Skin epidermis (tissue), 12 donors: ENCODE data around the gene EDC4.
A peak's percentile ranks its signal among the peaks of the same experiment; 100 is the strongest.
"Not testable (repeated sequence)": the region's sequence is repeated elsewhere in the genome, so short reads cannot be mapped to it uniquely, and the experiment has no call there.

ENCODE experiments used
- H3K27ac ChIP-seq, 21 experiments: fragments of 200-600 bp; sonication (generic) in 11 of 21; one replicate each; pipeline ENCODE4 v1.5.0; 2020; ENCODE audit warnings: mild to moderate bottlenecking in 3 of 21, inconsistent platforms in 2 of 21, moderate library complexity in 2 of 21
- H3K4me3 ChIP-seq, 7 experiments: fragments of 200-600 bp; sonication (generic) in 2 of 7; one replicate each; pipeline ENCODE4 v1.5.0; 2020; ENCODE audit warnings: inconsistent platforms in 2 of 7, mild to moderate bottlenecking in 2 of 7, moderate library complexity in 1 of 7

EDC4 gene

DNA sequence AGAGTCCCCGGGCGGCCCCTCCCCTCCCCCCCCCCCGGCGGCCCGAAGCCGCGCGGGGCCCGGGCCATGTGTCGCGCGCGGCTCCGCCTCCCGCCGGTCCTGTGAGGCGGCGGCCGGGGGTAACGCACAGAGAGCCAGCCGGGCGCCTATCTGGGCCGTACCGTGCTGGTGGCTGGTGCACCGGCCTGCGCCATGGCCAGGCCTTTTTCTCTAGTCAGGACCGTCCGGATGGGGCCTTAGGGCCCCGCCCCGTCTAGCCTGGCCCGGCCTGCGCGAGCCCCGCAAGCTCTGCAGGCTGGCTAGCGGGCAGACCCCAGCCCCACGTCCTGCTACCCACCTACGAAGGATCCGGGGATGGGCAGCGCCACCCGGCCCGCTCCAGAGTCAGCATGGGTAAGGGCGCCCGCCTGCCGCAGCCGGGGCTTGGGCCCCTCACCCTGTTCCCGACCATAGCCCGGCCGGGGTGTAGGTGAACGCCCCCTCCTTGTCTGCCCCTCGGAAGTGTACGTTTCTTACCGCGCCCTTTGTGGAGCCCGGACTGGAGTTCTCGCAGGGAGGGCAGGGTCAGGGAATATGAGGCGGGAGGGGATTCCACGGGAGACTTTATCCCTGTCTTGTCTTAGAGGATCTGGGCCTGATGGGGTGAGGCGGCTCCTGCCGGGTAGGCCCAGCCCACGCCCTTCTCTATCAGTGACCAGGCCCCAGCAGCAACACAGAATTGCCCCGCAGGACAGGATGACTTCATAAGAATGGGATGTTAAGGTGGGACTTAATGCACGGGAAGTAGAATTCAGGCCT is 25.6 kb upstream of the EDC4 start, which contains the start of gene CENPT:
TSS of gene CENPT (minus strand) at position 630 of the 798 bp plus-strand sequence. CDS start 13,834 bp downstream, outside the sequence.
- Histone ChIP-seq H3K4me3 (peak within 1 kb of the TSS; percentile 65 to 97 (median 90)), H3K27ac (peak within 1 kb of the TSS; percentile 71 to 98 (median 93))

- peak overlapping the region in 6 of 7 experiments; percentile 65 to 97 (median 90) for H3K4me3 ChIP-seq
- H3K27ac ChIP-seq: peak overlapping the region in 18 of 21 experiments; percentile 57 to 98 (median 92)
Observed at GRCh38 chr16:67848118-67848517, 24.7 kb upstream of the EDC4 start.

GRCh38 chr16:67853670-67854069 is 19.2 kb upstream of the EDC4 start:
- no peak overlapping the region for H3K4me3 ChIP-seq
- H3K27ac ChIP-seq: no peak overlapping the region

DNA sequence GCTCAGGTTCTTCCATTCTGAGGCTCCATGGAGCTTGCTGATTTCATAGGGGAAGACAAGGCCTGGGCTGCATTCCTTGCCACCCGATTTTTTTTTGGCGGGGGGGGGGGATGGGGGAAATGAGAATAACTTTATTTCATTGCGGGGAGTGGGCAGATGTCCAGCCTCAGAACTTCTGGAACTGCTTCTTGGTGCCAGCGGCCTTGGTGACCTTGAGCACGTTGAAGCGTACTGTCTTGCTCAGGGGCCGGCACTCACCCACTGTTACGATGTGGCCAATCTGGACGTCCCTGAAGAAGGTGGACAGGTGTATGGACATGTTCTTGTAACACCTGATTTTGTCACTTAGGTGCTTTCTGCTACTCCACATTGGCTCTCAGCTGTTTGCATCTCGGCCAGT is 17.1 kb upstream of the EDC4 start:
- Histone ChIP-seq H3K4me3 (no peak overlapping the region), H3K27ac (peak overlapping the region in 4 of 21 experiments; percentile 2 to 76 (median 17))

- peak overlapping the region in 19 of 21 experiments; percentile 1 to 86 (median 76) for H3K27ac ChIP-seq
- H3K4me3 ChIP-seq: no peak overlapping the region
Observed at GRCh38 chr16:67856927-67857546, 15.8 kb upstream of the EDC4 start.

DNA sequence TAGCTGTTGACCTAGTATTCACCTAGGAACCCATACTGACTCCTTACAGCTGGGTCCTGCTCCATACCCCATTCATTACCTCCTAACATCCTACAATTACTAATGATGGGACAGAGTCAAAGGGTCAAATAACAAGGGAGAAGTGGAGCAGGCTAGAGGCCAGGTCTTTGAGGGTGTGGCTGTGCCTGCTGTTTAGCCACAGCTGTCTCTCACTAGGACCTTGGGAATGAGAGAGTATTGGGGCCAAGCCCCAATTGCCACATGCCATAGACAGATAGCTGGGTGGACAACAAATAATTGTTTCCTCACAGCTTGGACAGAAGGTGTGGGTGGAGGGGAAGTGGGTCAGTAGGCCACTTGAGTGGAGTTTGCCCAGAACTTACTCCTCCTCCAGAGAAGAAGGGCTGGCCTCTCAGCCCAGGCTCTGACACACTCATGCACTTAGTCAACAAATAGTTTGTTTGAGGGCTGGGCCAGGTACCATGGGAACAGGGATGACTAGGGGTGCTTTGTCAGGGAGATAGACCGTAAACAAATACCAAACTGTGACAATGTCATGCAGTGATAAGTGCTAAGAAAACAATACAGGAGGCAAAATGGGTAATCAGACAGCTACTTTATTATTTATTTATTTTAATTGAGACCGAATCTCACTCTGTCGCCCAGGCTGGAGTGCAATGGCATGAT is 15.2 kb upstream of the EDC4 start:
- no peak overlapping the region for H3K4me3 ChIP-seq

GRCh38 chr16:67858500-67858899 is 14.4 kb upstream of the EDC4 start:
- H3K4me3 ChIP-seq: no peak overlapping the region
- H3K27ac ChIP-seq: peak overlapping the region in 20 of 21 experiments; percentile 14 to 91 (median 79)

More for the DNA sequence above, 15.2 kb upstream of the EDC4 start:
- H3K27ac ChIP-seq: peak overlapping the region in 20 of 21 experiments; percentile 14 to 91 (median 79)

GRCh38 chr16:67860589-67861398 is 12.1 kb upstream of the EDC4 start:
- Histone ChIP-seq H3K27ac (peak overlapping the region in 11 of 21 experiments; percentile 21 to 75 (median 50)), H3K4me3 (no peak overlapping the region)

- H3K4me3 ChIP-seq: no peak overlapping the region
- H3K27ac ChIP-seq: peak overlapping the region in 6 of 21 experiments; percentile 13 to 77 (median 46)
Observed at GRCh38 chr16:67861877-67862276, 11.0 kb upstream of the EDC4 start.

DNA sequence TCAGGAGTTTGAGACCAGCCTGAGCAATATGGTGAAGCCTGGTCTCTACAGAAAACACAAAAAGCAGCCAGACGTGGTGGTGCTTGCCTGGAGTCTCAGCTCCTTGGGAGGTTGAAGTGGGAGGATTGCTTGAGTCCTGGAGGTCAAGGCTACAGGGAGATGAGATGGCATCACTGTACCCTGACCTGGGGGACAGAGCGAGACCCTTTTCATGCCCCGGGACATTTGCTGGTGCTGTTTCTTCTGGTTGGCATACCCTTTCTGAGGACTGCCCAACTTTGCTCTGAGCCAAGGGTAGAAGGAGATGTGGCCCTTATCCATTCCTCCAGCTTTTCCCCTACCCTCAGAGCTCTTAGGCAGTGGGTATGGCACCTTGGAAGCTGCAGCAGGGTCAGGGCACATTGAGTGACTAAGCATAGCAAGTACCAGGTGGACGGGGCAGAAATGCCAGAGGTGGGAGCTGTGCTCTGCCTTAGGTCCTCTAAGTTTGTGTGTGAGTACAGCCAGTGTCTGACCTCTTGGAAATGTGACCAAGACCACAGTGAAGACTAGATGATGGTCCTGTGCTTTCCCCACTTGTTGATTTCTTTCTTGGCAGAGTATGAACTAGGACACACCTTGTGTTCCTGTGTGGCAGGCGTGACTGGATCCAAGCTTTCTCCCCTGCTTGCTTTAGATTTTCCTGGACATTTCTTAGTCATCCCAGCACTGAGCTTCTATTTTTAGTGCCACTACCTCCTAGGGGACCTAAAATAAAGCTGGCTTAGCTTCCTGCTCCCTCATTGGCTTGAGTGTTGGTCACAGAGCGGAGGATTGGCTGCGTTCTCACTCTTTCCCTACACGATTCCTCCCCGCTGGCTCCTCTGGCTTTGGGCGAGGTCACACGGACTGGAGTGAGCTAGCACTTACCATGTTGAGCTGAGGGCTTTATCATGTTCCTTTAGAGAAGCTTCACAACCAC is 9.9 kb upstream of the EDC4 start:
- Histone ChIP-seq H3K27ac (peak overlapping the region in 11 of 21 experiments; percentile 16 to 77 (median 60)), H3K4me3 (no peak overlapping the region)

- not testable (repeated sequence) for H3K4me3 ChIP-seq
- H3K27ac ChIP-seq: peak overlapping the region in 9 of 21 experiments; percentile 2 to 77 (median 58)
Observed at GRCh38 chr16:67864044-67864443, 8.8 kb upstream of the EDC4 start.

- H3K27ac ChIP-seq: peak overlapping the region in 1 of 21 experiments; percentile 49
- H3K4me3 ChIP-seq: no peak overlapping the region
Observed at GRCh38 chr16:67864594-67864993, 8.3 kb upstream of the EDC4 start.

- Histone ChIP-seq H3K4me3 (no peak overlapping the region), H3K27ac (no peak overlapping the region)
Observed at GRCh38 chr16:67865318-67865717, 7.5 kb upstream of the EDC4 start.

GRCh38 chr16:67868290-67868689 is 4.6 kb upstream of the EDC4 start:
- H3K27ac ChIP-seq: no peak overlapping the region

DNA sequence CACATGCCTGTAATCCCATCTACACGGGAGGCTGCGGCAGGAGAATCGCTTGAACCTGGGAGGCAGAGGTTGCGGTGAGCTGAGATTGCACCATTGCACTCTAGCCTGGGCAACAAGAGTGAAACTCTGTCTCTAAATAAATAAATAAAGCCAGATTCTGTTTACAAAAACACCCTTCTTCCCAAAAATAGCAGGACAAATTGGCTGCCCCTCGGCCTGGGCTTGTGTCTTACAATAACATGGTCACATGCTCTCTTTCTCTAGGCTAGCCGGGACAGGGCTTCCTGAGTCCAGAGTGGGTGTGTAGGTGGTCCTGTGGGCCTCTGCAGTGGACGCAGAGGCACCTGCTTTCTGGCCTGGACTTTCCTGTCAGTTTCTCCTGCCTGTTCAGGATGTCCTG is 3.2 kb upstream of the EDC4 start:
- no peak overlapping the region for H3K4me3 ChIP-seq
- no peak overlapping the region for H3K27ac ChIP-seq

More at GRCh38 chr16:67868290-67868689, 4.6 kb upstream of the EDC4 start:
- no peak overlapping the region for H3K4me3 ChIP-seq

GRCh38 chr16:67871256-67871655 is 1.6 kb upstream of the EDC4 start:
- Histone ChIP-seq H3K27ac (peak overlapping the region in 2 of 21 experiments; percentile 89 to 93), H3K4me3 (no peak overlapping the region)

- Histone ChIP-seq H3K4me3 (peak overlapping the region in 4 of 7 experiments; percentile 86 to 99 (median 94)), H3K27ac (peak overlapping the region in 19 of 21 experiments; percentile 78 to 97 (median 90))
Observed at GRCh38 chr16:67872131-67872630, 671 bp upstream of the EDC4 start.
